GM21360 (cell line): Measurements from ENCODE around the gene CDH4.

ENCODE experiments used
- ATAC-seq: cut with Tn5 transposase; IDR thresholded peaks from one replicate; pipeline ENCODE4 v1.9.1; 2021; ENCODE audit warnings: mild to moderate bottlenecking, moderate library complexity; ENCODE audit not compliant: unreplicated experiment

The CDH4 gene

DNA sequence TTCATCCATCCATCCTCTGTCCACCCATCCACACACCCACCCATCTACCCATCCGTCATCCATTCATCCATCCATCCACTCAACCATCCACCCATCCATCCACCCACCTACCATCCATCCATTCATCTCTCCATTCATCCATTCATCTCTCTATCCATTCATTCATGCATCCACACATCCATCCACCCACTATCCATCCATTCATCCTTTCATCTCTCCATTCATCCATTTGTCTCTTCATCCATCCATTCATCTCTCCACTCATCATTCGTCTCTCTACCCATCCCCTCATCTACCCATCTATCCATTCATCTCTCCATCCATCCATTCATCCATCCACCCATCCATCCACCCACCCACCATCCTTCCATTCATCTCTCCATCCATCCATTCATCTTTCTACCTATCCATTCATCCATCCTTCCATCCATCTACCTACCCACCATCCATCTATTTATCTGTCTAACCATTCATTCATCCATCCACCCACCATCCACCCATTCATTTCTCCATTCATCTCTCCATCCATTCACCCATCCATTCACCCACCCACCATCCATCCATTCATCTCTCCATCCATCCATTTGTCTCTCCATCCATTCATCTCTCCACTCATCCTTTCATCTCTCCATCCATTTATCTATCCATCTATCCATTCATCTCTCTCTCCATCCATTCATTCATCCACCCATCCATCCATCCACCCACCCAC, 538.2 kb downstream of the CDH4 start:
- ATAC-seq: no peak

- no peak for ATAC-seq
These were observed 539.9 kb downstream of the CDH4 start for GRCh38 chr20:61791995-61792394.

- no peak for ATAC-seq
These were observed 543.9 kb downstream of the CDH4 start for GRCh38 chr20:61795669-61796630.

DNA sequence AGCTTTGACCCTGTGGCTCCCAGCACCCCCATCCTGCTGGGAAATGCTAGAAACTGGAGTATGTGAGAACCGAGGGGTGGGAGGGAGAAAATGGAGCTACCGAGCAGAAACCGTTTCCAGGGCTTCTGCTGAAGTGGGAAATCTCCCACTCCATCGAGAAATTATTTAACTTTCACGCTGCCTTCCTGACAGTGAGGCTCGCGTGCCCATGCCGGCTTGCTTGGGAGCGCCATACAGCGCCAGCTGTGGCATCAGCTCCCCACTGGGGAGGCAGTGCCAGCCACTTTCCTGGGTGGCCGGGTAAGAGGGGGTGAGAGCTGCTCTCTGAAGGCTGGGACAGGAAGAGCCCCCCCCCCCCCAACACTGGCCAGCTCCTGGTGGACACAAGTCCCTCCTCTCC, 544.7 kb downstream of the CDH4 start:
- no peak for ATAC-seq

GRCh38 chr20:61797200-61797599, 545.1 kb downstream of the CDH4 start:
- no peak for ATAC-seq

DNA sequence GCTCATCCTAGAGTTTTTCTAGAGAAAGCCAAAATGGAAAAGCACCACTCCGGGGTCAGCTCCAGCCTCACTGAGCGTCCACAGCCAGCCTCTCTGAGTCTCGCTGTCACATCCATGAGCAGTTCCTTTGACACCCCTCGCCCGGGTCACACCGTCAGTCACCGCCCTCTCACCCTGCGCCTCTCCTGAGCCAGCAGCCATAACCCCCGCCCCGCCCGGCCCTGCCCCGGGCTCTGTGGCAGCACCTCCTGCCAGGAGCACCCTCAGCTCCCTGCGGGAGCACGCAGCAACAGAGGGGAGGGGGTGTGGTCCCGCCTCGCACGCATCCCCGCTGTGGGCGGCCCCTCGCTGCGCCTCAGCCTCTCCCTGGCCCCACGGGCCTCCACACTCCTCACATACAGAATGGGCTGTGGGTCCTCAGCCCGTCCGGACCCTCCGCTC, 545.9 kb downstream of the CDH4 start:
- ATAC-seq: no peak

DNA sequence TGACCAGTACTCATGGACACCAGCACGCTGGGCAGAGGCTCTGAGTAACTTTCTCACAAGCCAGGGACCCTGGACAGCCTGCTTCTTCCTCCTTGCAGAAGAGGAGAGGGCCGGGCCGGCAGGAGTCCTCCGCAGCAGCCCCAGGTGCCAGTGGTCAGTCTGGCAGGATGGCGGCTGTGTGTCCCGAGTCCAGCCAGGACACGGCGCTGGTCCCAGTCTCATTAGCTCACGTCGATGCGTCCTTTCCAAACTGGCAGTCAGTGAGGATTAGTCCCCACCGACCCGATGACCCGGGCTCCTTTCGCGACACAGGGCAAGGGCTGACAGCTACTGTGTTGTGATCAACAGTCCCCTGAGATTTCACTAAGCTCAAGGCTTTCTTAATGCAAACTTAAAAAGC, 546.6 kb downstream of the CDH4 start:
- no peak for ATAC-seq

GRCh38 chr20:61799394-61799923, 547.4 kb downstream of the CDH4 start:
- no peak for ATAC-seq

GRCh38 chr20:61799928-61800327, 547.9 kb downstream of the CDH4 start:
- no peak for ATAC-seq

- ATAC-seq: no peak
These were observed 548.5 kb downstream of the CDH4 start for GRCh38 chr20:61800359-61801064.

- ATAC-seq: no peak
These were observed 549.0 kb downstream of the CDH4 start for GRCh38 chr20:61801065-61801360.

- ATAC-seq: no peak
These were observed 549.4 kb downstream of the CDH4 start for GRCh38 chr20:61801428-61801827.

DNA sequence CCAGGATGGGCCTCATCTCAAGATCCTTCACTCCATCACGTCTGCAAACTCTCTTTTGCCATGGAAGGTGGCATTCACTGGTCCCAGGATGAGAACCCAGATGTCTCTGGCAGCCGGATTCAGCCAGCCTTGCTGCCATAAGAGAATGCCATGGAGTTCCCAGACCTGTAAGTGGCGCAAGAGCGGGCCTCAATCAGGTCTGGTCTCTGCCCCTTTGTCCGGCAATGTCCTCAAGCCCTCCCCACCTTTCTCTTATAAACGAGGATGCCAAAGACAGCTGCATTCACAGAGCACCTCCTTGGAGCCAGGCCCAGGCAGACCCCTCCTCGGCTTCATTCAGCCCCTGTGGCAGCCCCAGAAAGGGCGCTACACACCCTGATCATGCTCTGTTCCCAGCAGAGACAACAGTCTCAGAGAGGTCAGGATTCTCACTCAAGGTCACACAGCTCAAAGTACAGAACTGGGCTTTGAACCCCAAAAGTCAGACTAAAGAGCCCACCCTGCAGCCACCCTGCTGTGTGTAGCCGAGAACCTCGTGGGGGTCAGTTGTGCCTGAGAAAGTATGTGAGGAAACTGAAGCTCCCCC, 549.9 kb downstream of the CDH4 start:
- no peak for ATAC-seq

GRCh38 chr20:61802721-61803311, 550.8 kb downstream of the CDH4 start:
- no peak for ATAC-seq

GRCh38 chr20:61803416-61803914, 551.4 kb downstream of the CDH4 start:
- no peak for ATAC-seq

GRCh38 chr20:61803915-61804751, 552.1 kb downstream of the CDH4 start:
- no peak for ATAC-seq

DNA sequence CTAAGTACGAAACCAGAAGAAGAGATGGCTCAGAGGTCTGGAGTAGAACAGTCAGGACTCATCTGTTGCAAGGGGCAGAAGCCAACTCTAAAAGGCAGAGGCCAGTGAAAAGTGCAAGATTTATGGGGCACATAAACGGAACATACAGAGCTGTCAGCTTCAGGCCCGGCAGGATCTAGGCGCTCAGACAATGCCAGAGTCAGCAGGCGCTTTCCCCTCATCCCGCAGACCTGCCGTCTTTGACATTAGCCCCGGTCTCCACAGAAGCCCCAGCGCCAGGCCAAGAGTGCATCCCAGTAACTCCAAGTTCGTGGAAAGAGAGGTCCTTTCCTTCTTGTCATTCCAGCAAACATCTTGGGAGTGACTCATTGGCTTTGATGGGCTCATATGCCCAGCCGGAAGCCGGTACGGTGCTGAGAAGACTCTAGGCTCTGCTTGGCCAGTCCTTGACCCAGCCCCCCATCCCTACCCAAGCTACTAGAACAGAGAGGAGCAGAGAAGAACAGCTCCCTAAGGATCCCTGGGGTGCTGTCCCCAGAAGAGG, 552.8 kb downstream of the CDH4 start:
- no peak for ATAC-seq

DNA sequence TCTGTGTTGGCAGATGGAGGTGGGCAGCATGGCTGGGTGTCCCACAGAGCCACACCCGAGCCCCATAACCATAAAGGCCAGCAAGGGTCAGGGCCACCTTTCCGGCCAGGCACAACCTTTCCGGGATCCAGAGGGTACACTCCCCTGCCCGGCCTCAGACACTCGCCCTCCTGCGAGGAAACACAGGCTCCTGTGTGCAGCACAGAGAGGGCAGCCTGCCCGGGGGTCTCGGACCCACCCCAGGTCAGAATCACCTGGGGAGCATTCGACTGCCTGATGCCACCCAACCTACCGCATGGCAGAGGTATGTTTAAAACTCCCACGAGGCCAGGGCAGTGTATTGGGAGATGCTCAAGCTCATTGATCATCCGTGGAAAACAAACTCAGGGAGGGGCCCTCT, 553.3 kb downstream of the CDH4 start:
- ATAC-seq: no peak

- ATAC-seq: no peak
These were observed 553.7 kb downstream of the CDH4 start for GRCh38 chr20:61805781-61806180.
